Dedifferentiated amniotic fluid mesenchymal stem cell (primary cell): ENCODE data around the gene ADPGK.
A peak's percentile ranks its signal among the peaks of the same experiment; 100 is the strongest.

Source experiments
- DNase-seq: peaks from one replicate; pipeline ENCODE4 v3.0.0-alpha.2; 2016; ENCODE audit errors: extremely low spot score

The ADPGK gene

GRCh38 chr15:72790302-72790910, 6.8 kb upstream of the ADPGK start:
- DNase-seq = peak; percentile 41

- no peak for DNase-seq
Measured at GRCh38 chr15:72787526-72787925, 4.0 kb upstream of the ADPGK start.

GRCh38 chr15:72786676-72787345, 3.3 kb upstream of the ADPGK start:
- no peak for DNase-seq

- DNase-seq = no peak
Measured at GRCh38 chr15:72786242-72786641, 2.7 kb upstream of the ADPGK start.

- DNase-seq = no peak
Measured at GRCh38 chr15:72785841-72786240, 2.3 kb upstream of the ADPGK start.

- peak; percentile 35 for DNase-seq
Measured at GRCh38 chr15:72785432-72785831, 1.9 kb upstream of the ADPGK start.

- DNase-seq = no peak
Measured at GRCh38 chr15:72784456-72784876, 908 bp upstream of the ADPGK start.

- no peak for DNase-seq
Measured at GRCh38 chr15:72783004-72783639, 436 bp downstream of the ADPGK start.

- DNase-seq = no peak
Measured at GRCh38 chr15:72782274-72783003, 1.1 kb downstream of the ADPGK start.

- no peak for DNase-seq
Measured at GRCh38 chr15:72781631-72782030, 1.9 kb downstream of the ADPGK start.

GRCh38 chr15:72778796-72779195, 4.8 kb downstream of the ADPGK start:
- no peak for DNase-seq

- no peak for DNase-seq
Measured at GRCh38 chr15:72774696-72775383, 8.7 kb downstream of the ADPGK start.

- no peak for DNase-seq
Measured at GRCh38 chr15:72771329-72771725, 12.2 kb downstream of the ADPGK start.

GRCh38 chr15:72770673-72771328, 12.8 kb downstream of the ADPGK start:
- DNase-seq = no peak

- no peak for DNase-seq
Measured at GRCh38 chr15:72766780-72767179, 16.8 kb downstream of the ADPGK start.

- DNase-seq = no peak
Measured at GRCh38 chr15:72766025-72766424, 17.5 kb downstream of the ADPGK start.

- DNase-seq = no peak
Measured at GRCh38 chr15:72764656-72765055, 18.9 kb downstream of the ADPGK start.

GRCh38 chr15:72760590-72761260, 22.8 kb downstream of the ADPGK start:
- no peak for DNase-seq

GRCh38 chr15:72758182-72758581, 25.4 kb downstream of the ADPGK start:
- peak; percentile 83 for DNase-seq

- DNase-seq = no peak
Measured at GRCh38 chr15:72754096-72754495, 29.5 kb downstream of the ADPGK start.
